Measurements from ENCODE around the gene RSU1.

Gene RSU1

GRCh38 chr10:16653224-16653623 lies 164.0 kb downstream of the RSU1 start:
- no peak for DNase-seq

- no peak for DNase-seq
Measured at GRCh38 chr10:16652154-16652553, 165.1 kb downstream of the RSU1 start.

DNA sequence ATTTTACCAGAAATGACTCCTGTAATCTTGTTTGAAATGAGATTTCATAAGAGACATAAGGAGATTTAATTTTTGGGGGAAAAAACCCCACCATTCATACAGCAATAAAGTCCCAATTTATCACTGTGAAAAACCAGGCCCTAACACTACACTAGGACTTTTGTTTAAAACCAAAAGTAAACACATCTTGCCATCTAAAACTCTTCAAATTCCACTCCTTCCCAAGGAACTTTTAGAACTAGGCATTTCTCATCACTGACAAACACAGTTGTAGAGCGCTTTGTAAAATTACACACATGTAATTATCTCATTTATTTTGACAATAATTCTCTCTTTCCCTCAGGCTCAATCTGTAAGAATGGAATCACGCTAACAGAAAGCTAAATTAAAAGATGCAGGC lies 167.5 kb downstream of the RSU1 start:
- no peak for DNase-seq

DNA sequence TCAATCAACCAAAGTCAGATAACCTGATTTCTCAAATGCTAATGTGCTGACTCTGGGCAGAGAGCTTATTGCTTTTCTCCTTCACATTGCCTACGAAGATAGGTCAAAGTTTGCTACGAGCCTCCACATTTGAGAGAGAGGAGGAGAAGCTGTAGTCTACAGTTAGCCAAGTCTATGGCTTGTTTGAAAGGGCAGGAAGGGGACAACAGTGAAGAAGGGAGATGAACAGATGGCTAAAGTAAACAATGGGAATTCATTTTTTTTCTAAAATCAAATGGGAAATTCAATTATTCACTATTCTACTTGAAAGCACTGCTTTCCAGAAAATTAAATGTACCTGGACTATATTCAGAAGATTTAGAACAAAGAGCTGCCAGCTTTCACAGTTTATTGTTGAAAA lies 168.9 kb downstream of the RSU1 start:
- no peak for DNase-seq

DNA sequence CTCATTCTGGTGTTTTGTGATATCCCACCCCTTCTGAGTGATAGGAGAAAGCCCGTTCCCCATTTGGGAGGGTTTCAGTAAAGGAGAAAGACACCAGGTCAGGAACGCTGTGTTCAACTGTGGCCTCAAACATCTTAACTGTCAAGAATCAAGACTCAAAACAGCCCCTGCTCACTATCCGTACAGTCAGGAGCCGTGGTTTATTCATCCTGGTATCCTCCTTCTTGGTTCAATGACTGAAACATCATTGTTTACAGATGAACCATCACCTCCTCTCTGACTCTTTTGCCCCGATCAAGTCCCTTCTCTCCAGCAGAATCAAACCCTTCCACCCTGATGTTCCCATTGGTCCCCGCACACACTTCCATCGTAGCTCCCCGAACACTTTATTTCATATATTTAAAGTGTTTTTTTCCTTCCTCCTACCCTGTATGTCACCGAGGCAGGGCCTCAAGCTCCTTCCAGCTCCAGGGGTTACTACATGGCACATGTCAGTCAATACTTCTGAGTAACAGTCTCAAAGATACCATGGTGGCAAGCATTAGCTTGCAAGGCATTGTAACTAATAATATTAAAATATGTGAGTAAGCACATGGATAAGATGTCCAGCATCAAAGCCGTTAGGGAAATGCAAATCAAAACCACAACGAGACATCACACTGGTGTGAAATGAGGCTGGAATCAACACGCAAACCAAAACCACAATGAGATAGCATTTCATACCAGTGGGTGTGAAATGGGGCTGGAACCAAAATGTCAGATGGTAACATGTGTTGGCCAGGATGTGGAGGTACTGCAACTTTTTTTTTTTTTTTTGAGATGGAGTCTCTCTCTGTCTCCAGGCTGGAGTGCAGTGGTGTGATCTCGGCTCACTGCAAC lies 170.8 kb downstream of the RSU1 start:
- no peak for DNase-seq

- no peak for DNase-seq
Measured at GRCh38 chr10:16644146-16644545, 173.1 kb downstream of the RSU1 start.

DNA sequence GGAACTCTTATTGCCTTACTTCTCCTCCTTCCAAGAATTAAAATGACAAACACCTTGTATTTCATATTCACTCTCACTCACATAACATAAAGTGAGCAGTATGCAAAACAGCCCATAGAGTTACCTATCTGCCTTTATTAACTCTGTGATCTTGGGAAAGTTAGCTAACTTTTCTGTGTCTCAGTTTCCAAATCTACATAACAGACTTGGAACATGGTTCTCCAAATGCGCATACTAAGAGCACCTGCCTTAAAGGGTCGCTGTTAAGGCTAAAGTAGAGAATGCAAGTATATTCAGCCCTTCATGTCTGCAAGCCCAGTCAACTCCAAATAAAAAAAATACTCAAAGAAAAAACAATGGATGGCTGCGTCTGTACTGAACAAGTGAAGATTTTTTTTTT lies 173.7 kb downstream of the RSU1 start:
- no peak for DNase-seq

- DNase-seq, result no peak
Measured at GRCh38 chr10:16640153-16640552, 177.1 kb downstream of the RSU1 start.

DNA sequence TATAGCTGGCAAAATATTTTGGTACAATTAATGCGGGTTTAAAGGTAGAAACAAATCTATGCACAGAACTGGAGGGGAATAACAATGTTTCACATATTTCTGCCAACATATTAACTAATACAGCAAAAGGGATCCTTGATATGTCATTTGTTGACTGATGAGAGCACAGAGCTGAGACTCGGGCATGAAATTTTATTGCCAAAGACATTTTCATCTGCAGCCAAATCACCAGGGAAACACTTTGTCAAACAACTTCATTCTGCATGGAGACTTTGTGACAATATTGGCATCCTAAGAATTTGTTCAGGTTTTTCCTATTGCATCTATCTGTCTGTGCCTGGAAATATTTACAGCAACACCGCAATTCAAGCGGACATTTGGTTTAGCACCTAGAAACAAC lies 177.8 kb downstream of the RSU1 start:
- no peak for DNase-seq

- DNase-seq, result no peak
Measured at GRCh38 chr10:16632996-16633395, 184.2 kb downstream of the RSU1 start.

DNA sequence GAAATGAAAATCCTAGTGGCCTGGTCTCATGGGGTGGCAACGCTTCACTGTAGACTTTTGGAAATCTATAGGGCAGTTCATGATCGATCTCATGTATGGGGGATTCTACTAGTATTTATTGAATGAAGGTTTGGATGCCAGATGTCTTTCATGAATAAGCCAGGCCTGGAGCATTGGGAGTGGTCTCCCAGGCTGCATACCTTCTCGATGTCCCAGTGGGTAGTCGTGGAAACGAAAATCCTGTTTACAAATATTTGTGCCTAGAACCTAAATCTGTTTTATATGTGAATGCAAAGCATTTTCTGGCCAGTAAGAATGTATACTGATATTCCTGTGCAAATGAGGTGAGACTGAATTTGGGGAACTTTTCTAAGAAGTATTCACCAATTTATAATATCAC lies 190.5 kb downstream of the RSU1 start:
- DNase-seq, result no peak

DNA sequence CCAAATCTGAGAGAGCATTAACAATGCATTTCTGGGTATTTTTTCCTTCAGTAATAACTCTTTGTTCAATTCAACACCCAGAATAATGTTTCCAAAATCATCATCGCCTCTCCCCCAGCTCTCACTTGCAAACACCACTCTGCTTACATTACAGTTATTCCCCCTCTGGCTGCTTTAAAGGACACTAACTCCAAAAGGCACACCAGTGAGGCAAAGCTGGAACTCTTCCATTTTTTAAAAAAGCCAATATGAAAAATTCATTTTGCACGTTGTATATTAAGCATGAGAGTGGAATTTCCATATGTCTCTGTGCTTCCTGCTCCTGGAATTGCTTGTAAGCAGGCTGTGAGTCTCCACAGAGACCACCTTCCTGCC lies 204.3 kb downstream of the RSU1 start:
- no peak for DNase-seq

DNA sequence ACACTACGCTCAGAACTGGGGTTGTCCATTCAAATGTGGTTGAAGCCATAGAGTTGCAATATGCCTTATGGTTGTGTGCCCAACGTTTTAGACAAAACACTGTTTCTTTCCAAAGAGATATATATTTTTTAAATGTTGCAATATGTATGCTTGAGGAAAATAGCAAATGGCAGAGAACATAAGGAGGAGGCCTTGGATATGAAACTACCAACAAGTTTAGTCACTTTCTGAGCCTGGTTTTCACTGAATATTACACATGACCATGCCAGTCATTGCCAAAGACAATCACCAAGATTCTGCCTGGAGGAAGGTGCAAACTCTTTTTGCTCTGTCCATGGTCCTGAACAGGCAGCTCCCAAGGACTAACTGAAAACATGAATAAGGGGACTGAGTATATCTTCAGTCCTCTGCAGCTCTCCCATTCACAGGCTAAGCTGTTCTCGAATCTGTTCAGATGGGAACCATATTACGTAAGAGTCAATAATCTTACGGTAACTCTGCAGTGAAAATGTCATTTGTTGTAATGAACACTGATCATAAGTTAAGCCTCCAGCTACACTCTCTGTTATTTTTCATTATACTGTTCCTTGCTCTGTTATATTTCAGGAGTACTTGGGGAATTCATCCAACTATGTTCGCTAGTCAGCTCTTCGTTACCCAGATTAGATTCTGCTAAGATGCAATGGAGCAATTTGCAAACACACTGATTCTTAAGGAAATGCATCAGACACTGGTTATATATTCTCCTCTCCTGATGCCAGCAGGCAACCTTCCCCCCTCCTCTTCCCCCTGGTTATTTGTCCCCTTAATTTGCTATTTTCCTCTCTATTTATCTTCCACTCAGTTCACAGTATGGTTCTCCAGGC lies 204.9 kb downstream of the RSU1 start:
- no peak for DNase-seq

GRCh38 chr10:16611037-16611436 lies 206.2 kb downstream of the RSU1 start:
- DNase-seq, result no peak

DNA sequence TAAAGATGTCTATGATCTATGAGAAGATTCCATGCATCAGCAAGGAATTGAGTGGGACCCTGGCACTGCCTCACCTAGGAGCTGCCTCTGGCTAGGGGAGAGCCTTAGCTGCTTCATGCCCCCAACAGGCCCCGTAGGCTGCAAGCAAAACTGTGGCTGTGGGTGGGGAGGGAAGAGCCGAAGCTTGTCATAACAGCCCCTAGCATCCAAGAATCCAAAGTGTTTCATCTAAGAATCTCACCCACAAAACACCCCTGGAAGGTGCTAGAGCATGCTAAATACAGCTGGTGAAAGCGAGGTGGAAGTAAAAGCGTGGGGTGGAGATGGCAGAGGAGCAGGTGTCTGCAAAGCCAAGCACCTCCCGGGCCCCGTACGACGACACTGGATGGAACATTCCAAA lies 208.0 kb downstream of the RSU1 start:
- no peak for DNase-seq

DNA sequence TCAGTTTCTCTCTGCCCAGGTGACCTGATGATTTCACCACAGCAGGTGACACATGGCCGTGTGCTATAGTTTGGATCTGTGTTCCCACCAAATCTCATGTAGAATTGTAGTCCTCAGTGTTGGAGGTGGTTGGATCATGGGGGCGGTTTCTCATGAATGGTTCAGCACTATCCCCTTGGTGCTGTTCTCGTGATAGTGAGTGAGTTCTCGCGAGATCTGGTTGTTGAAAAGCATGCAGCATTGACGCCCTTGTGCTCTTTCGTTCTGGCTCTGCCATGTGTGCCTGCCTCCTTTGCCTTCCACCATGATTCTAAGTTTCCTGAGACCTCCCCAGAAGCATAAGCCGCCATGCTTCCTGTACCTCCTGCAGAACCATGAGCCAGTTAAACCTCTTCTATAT lies 210.3 kb downstream of the RSU1 start:
- no peak for DNase-seq

- no peak for DNase-seq
Measured at GRCh38 chr10:16606421-16606820, 210.8 kb downstream of the RSU1 start.

- no peak for DNase-seq
Measured at GRCh38 chr10:16603308-16603707, 213.9 kb downstream of the RSU1 start.

GRCh38 chr10:16602104-16602775 lies 215.0 kb downstream of the RSU1 start:
- no peak for DNase-seq

- DNase-seq, result no peak
Measured at GRCh38 chr10:16599662-16600061, 217.6 kb downstream of the RSU1 start.

DNA sequence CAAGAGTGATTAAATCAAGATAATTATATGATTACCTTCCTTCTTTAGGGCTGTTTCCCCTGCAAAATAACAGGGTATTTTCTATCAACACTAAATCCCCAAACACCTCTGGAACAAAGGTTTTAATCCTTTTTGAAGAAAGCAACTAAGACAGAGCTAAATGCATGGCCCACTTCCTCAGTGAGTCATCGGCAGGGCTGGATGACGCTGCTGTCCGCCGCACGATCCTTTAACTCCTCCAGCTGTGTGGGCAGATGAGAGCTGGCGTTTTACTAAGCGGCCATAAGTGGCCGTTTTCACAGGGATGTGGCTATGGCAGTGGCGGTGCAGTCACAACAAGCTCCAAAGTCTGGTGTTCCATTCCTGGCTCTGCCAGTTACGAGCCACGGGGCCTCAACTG lies 219.6 kb downstream of the RSU1 start:
- DNase-seq, result no peak

GRCh38 chr10:16592378-16592777 lies 224.8 kb downstream of the RSU1 start:
- DNase-seq, result no peak

- DNase-seq, result no peak
Measured at GRCh38 chr10:16586358-16587138, 230.7 kb downstream of the RSU1 start.

Measured in activated gamma-delta T cell treated with Interleukin-2 at 50 U/mL for 16 hours (primary cell).